ENCODE data around the gene ZNF593. TPM values are rescaled to one million over a fixed set of nuclear protein-coding genes. Genes with fewer than 3 reads are reported as not detected.

Gene ZNF593
- total RNA-seq: 10 to 100 TPM; 27.3 to 28.6 TPM

GRCh38 chr1:26169669-26170471 lies at the start of gene ZNF593:
Gene ZNF593, plus strand, starts transcription at chr1:26169908. Its CDS starts 76 bp downstream, at chr1:26169984.
- POLR2A ChIA-PET: interaction anchor here (0.9 to 1.6 kb wide), 2 partner anchors 22 to 65 kb away, joined by 3 to 5 read pairs; no protein-coding TSS in a partner anchor
- H3K27me3 Mint-ChIP-seq: peaks cover 10% of the 10 kb centered on the region
- peaks cover 2% of the 10 kb centered on the region for H3K36me3 Mint-ChIP-seq (ENCODE audit: low read depth)
- peaks cover 34% of the 10 kb centered on the region for H3K4me1 Mint-ChIP-seq
- H3K27ac Mint-ChIP-seq: peak within 1 kb of the TSS; percentile 88
- H3K9me3 Mint-ChIP-seq: no peaks in the 10 kb centered on the region
- peak within 1 kb of the TSS; percentile 82 for H3K4me3 Mint-ChIP-seq
- CTCF ChIA-PET: interaction anchor here (0.6 to 3.5 kb wide), 56 partner anchors 8 to 1147 kb away, joined by 3 to 20 read pairs (median 5); partner anchors contain the start of genes CATSPER4, CEP85, DHDDS and FAM110D
- DNase-seq: peak; percentile 84

DNA sequence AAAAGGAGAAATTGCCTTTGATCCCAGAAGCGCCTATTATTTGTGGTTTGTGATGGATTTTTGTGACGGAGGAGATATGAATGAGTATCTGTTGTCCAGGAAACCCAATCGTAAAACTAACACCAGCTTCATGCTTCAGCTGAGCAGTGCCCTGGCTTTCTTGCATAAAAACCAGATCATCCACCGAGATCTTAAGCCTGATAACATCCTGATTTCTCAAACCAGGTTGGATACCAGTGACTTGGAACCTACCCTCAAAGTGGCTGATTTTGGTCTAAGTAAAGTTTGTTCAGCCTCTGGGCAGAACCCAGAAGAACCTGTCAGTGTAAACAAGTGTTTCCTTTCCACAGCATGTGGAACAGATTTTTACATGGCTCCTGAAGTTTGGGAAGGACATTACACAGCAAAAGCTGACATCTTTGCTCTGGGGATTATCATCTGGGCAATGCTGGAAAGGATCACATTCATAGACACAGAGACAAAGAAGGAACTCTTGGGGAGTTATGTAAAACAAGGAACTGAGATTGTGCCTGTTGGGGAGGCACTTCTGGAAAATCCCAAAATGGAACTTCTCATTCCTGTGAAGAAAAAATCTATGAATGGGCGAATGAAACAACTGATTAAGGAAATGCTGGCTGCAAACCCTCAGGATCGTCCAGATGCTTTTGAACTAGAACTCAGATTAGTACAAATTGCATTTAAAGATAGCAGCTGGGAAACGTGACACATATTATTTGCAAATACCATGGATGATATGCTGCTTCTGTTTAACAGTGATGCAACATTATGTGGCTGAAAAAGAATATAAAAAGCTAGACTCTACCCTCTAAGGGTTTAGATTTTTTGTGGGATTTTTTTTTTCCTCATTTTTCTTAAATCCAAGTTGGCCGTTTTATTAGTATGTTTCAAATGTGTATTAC lies 47.6 kb upstream of the ZNF593 start:
- Mint-ChIP-seq H3K36me3 (ENCODE audit: low read depth) (peaks cover 58% of the 10 kb centered on the region), H3K4me1 (peaks cover 70% of the 10 kb centered on the region), H3K27me3 (no peaks in the 10 kb centered on the region), H3K27ac (peak overlapping the region; percentile 33), H3K9me3 (no peaks in the 10 kb centered on the region), H3K4me3 (no peak overlapping the region)
- ChIA-PET POLR2A (no interaction called here), CTCF (interaction anchor here (0.5 to 2.5 kb wide), 11 partner anchors 8 to 634 kb away, joined by 3 to 12 read pairs (median 3); partner anchors contain the start of genes PDIK1L and ZNF593)
- no peak for DNase-seq

DNA sequence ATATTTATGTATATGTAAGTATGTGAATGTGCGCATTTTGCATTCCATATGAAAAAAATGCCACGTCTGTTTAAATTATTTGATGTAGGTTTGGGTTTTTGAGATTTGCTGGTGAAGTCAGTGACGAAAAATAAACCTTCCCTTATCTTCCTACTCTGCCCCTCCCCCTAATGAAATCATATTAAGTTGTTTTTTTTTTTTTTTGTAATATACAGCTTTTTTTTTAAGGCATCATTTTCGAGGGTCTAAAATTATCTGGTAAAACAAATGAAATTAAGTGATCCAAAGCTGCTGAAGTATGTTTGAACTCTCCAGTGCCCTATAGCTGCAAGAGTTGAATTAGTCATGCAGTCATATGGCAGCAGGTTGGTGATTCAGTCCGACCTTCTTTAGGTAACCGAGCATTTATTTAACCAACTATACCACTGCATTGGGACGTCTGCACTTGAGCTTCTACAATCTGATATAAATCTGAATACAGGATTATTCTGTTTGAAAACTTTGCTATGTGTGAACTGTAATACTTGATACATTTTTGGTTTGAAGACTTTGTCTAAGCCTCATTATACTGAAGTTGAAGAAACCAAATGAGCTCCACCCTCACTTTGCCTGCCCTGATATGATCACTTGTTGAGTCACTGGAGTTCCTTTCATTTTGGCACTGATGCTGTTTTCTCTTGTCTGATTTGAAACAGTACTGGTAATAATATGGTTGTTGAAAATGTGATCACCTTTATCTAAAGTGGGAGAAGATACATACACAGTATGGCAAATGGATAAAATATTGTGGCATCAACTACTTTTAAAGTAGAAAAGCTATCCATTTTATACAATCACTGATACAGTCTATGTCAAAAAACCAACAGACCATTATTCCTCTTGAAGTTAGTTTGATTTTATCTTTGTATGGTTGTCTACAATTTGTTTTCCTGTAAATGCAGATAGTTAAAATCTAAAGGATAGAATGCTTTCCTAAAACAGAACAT lies 46.4 kb upstream of the ZNF593 start:
- CTCF ChIA-PET: interaction anchor here (0.6 to 2.5 kb wide), 12 partner anchors 9 to 385 kb away, joined by 3 to 12 read pairs (median 3); partner anchors contain the start of genes CEP85 and ZNF593
- peaks cover 81% of the 10 kb centered on the region for H3K4me1 Mint-ChIP-seq
- H3K27ac Mint-ChIP-seq: peak overlapping the region; percentile 77
- DNase-seq: peak; percentile 43
- H3K27me3 Mint-ChIP-seq: no peaks in the 10 kb centered on the region
- no peak overlapping the region for H3K4me3 Mint-ChIP-seq
- peaks cover 49% of the 10 kb centered on the region for H3K36me3 Mint-ChIP-seq (ENCODE audit: low read depth)
- POLR2A ChIA-PET: interaction anchor here (1.6 kb wide), 1 partner anchor 11 kb away, joined by 8 read pairs; the partner anchor contains the start of gene PDIK1L
- H3K9me3 Mint-ChIP-seq: no peaks in the 10 kb centered on the region

GRCh38 chr1:26124418-26125331 lies 45.0 kb upstream of the ZNF593 start:
- Mint-ChIP-seq H3K9me3 (no peaks in the 10 kb centered on the region), H3K4me3 (peak overlapping the region; percentile 34), H3K4me1 (peaks cover 76% of the 10 kb centered on the region), H3K27me3 (no peaks in the 10 kb centered on the region), H3K27ac (peak overlapping the region; percentile 99), H3K36me3 (ENCODE audit: low read depth) (peaks cover 39% of the 10 kb centered on the region)
- ChIA-PET CTCF (interaction anchor here (0.6 to 2.5 kb wide), 8 partner anchors 8 to 600 kb away, joined by 3 to 12 read pairs (median 5); partner anchors contain the start of genes CEP85 and ZNF593), POLR2A (interaction anchor here (1.6 kb wide), 1 partner anchor 13 kb away, joined by 8 read pairs; the partner anchor contains the start of gene PDIK1L)
- no peak for DNase-seq

DNA sequence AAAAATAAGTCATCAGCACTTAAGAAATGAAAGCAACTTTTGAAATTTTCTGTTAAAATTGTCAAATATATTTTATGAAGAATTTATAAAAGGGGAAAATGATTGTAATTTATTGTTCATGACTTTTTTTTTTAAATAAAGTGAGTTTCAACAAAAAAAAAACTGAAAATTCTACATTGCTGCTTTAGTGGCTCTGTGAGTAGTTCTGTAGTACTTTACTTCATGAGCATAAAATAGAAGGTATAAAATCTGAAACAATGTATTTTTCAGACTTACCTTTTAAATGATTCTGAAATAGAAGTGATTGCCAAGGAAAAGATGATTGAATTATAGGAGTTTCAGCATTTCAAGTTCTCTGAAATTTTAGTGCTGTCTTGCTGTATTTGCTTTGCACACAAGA lies 44.3 kb upstream of the ZNF593 start:
- Mint-ChIP-seq H3K27ac (peak overlapping the region; percentile 99), H3K9me3 (no peaks in the 10 kb centered on the region), H3K4me1 (peaks cover 69% of the 10 kb centered on the region), H3K4me3 (peak overlapping the region; percentile 80), H3K36me3 (ENCODE audit: low read depth) (peaks cover 32% of the 10 kb centered on the region), H3K27me3 (no peaks in the 10 kb centered on the region)
- DNase-seq: no peak
- CTCF ChIA-PET: interaction anchor here (0.6 to 1.8 kb wide), 5 partner anchors 12 to 599 kb away, joined by 3 to 6 read pairs (median 4); no protein-coding TSS in a partner anchor
- POLR2A ChIA-PET: no interaction called here

DNA sequence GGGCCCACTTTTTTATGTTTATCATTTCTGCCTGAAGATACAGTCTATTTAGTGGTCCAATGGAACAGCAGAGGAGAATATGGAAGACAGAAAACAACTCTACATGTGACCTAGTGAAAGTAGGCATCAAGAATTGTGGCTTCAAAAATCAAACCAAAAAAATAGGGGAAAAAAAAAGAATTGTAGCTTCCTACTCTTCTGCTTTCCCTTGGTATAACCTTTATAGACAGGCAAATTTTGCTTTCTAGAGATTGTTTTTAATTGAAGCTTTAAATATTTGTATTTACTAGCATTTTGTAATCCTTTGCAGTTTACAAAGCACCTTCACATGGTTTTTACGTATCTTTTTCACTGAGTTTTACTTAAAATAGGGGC lies 43.8 kb upstream of the ZNF593 start:
- Mint-ChIP-seq H3K4me1 (peaks cover 67% of the 10 kb centered on the region), H3K9me3 (no peaks in the 10 kb centered on the region), H3K36me3 (ENCODE audit: low read depth) (peaks cover 31% of the 10 kb centered on the region), H3K27ac (peak overlapping the region; percentile 99), H3K27me3 (no peaks in the 10 kb centered on the region), H3K4me3 (peak overlapping the region; percentile 80)
- ChIA-PET CTCF (interaction anchor here (0.7 to 2.6 kb wide), 7 partner anchors 14 to 345 kb away, joined by 3 to 21 read pairs (median 4); partner anchors contain the start of genes PDIK1L and ZNF593), POLR2A (interaction anchor here (1.8 kb wide), 1 partner anchor 14 kb away, joined by 9 read pairs; the partner anchor contains the start of gene PDIK1L)
- DNase-seq: no peak

- Mint-ChIP-seq H3K4me1 (peaks cover 68% of the 10 kb centered on the region), H3K27ac (peak overlapping the region; percentile 99), H3K4me3 (peak overlapping the region; percentile 80), H3K9me3 (no peaks in the 10 kb centered on the region), H3K27me3 (no peaks in the 10 kb centered on the region), H3K36me3 (ENCODE audit: low read depth) (peaks cover 31% of the 10 kb centered on the region)
- ChIA-PET CTCF (interaction anchor here (0.6 to 2.6 kb wide), 9 partner anchors 13 to 344 kb away, joined by 3 to 21 read pairs (median 5); partner anchors contain the start of genes PDIK1L and ZNF593), POLR2A (interaction anchor here (0.6 to 1.8 kb wide), 4 partner anchors 12 to 576 kb away, joined by 4 to 9 read pairs (median 6); partner anchors contain the start of gene PDIK1L)
- DNase-seq: peak; percentile 83
Measured at GRCh38 chr1:26126321-26127084, 43.2 kb upstream of the ZNF593 start.

- ChIA-PET CTCF (interaction anchor here (0.6 to 2.6 kb wide), 8 partner anchors 10 to 236 kb away, joined by 3 to 21 read pairs (median 4); partner anchors contain the start of genes PDIK1L and ZNF593), POLR2A (interaction anchor here (1.4 to 1.8 kb wide), 2 partner anchors 11 to 15 kb away, joined by 7 to 9 read pairs; partner anchors contain the start of gene PDIK1L)
- peaks cover 66% of the 10 kb centered on the region for H3K4me1 Mint-ChIP-seq
- no peaks in the 10 kb centered on the region for H3K9me3 Mint-ChIP-seq
- peak overlapping the region; percentile 80 for H3K4me3 Mint-ChIP-seq
- H3K27me3 Mint-ChIP-seq: no peaks in the 10 kb centered on the region
- no peak for DNase-seq
- peaks cover 22% of the 10 kb centered on the region for H3K36me3 Mint-ChIP-seq (ENCODE audit: low read depth)
- H3K27ac Mint-ChIP-seq: peak overlapping the region; percentile 99
Measured at GRCh38 chr1:26127235-26128163, 42.2 kb upstream of the ZNF593 start.

DNA sequence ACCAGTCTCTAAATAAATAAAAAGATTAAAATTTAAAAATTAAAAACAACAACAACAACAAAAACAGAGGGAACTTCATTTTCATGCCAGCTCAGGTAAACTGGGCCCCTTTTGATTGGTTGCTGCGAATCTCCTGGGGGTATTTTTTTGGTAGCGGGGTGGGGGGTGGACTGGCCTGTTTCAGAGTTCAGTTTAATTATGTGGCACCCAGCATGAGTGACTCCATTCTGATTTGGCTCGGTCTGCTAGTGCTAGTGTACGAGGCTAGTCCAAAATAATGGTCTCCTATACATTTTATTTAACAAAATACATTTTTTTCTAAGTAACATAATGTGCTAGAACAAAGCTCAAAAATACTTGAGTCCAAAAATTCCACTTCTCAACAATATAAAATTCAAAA lies 39.9 kb upstream of the ZNF593 start:
- H3K4me3 Mint-ChIP-seq: no peak overlapping the region
- POLR2A ChIA-PET: no interaction called here

More for the DNA sequence above, 39.9 kb upstream of the ZNF593 start:
- Mint-ChIP-seq H3K27ac (no peak overlapping the region), H3K27me3 (no peaks in the 10 kb centered on the region), H3K9me3 (no peaks in the 10 kb centered on the region), H3K4me1 (peaks cover 48% of the 10 kb centered on the region), H3K36me3 (ENCODE audit: low read depth) (peaks cover 11% of the 10 kb centered on the region)
- no peak for DNase-seq
- CTCF ChIA-PET: interaction anchor here (0.7 to 1.5 kb wide), 3 partner anchors 15 to 89 kb away, joined by 3 to 5 read pairs (median 3); no protein-coding TSS in a partner anchor

Measured in activated CD4-positive, alpha-beta T cell treated with anti-CD3 and anti-CD28 coated beads, Interleukin-2, amount 10 ng/mL, durations not matched to agents 7 days and 5 days (primary cell).